Esophagus (tissue), 2 donors: ENCODE measurements around the gene HRNR. TPM values are rescaled to one million over a fixed set of nuclear protein-coding genes. Genes with fewer than 3 reads are reported as not detected.
A peak's percentile ranks its signal among the peaks of the same experiment; 100 is the strongest.

Experiments used
- H3K27ac ChIP-seq, 2 donors: one replicate each; pipeline ENCODE4 v1.5.1; 2013; ENCODE audit warnings: low read depth in 2 of 2, mild to moderate bottlenecking in 2 of 2, inconsistent platforms in 1 of 2, low read length in 1 of 2, moderate library complexity in 1 of 2
- H3K27me3 ChIP-seq, 2 donors: one replicate each; pipeline ENCODE4 v1.6.1; 2013; ENCODE audit warnings: low read length in 2 of 2, control low read depth in 1 of 2, mild to moderate bottlenecking in 1 of 2; ENCODE audit not compliant: insufficient read depth in 2 of 2, control insufficient read depth in 1 of 2
- H3K36me3 ChIP-seq, 2 donors: one replicate each; pipeline ENCODE4 v1.6.1; 2013; ENCODE audit warnings: low read length in 1 of 2; ENCODE audit not compliant: control insufficient read depth in 2 of 2, insufficient read depth in 2 of 2
- H3K4me1 ChIP-seq, 2 donors: one replicate each; pipeline ENCODE4 v1.6.1; 2013; ENCODE audit warnings: low read length in 1 of 2; ENCODE audit not compliant: control insufficient read depth in 2 of 2, insufficient read depth in 2 of 2
- H3K4me3 ChIP-seq, 2 donors: one replicate each; pipeline ENCODE4 v1.5.1; 2013; ENCODE audit warnings: low read length in 2 of 2, mild to moderate bottlenecking in 2 of 2, low read depth in 1 of 2, moderate library complexity in 1 of 2
- H3K9me3 ChIP-seq, 2 donors: one replicate each; pipeline ENCODE4 v1.6.1; 2013; ENCODE audit warnings: mild to moderate bottlenecking in 2 of 2, low read depth in 1 of 2, low read length in 1 of 2, moderate library complexity in 1 of 2; ENCODE audit not compliant: control insufficient read depth in 2 of 2, insufficient read depth in 1 of 2
- WGBS, 2 donors: extraction: QIAGEN DNeasy Blood & Tissue Kit; methylation state at CpG; one replicate each; pipeline ENCODE4 v1.1.7; 2013; 5-methylcytosine and 5-hydroxymethylcytosine counted together
- polyA plus RNA-seq, 2 donors: library from polyadenylated mRNA; stranded (reverse); fragments of 200-250 nt; gene quantifications; one replicate each; pipeline ENCODE4 v1.2.3, GENCODE V29; 2013
- donor health status: healthy with polysubstance abuse.
- donor health status: Bipolar disorder and iron deficiency.

Gene HRNR
- polyA plus RNA-seq, 2 donors, result 0.01 to 0.08 TPM

DNA sequence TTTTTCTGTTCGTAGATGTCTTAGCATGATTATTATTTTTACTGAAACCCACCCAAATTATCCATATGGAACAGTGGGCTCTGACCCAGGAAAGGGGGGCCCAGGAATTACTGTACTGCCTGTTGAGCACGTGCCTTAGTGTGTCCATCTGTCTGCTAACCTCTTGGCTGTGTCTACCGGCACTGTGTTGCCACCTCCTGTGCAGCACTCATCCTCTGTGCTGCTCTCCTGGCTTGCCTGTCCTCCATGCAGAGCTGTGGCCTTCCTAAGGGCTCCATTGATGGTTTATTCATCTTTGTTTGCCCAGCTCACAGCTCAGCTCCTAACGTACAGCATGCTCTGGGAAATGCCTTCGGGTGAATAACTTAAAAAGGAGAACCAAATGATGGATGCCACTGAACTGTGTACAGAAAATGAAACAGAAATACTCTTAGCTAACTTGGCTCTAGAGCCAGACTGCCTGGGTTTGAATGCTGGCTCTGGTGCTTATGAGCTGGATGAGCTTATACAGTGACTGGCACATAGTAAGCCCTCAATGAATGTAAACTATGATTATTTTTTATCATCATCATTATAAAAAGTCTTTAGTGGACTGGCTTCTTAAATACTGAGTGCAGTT lies 53.6 kb downstream of the HRNR start:
- H3K36me3 ChIP-seq, result no peaks in the 10 kb centered on the region
- H3K4me3 ChIP-seq, result no peak overlapping the region
- peak overlapping the region; percentile 30 to 71 for H3K27ac ChIP-seq
- no peaks in the 10 kb centered on the region for H3K9me3 ChIP-seq
- H3K4me1 ChIP-seq, result peaks cover 2 to 10% of the 10 kb centered on the region in 2 donors
- no peaks in the 10 kb centered on the region for H3K27me3 ChIP-seq
- 42 to 49% methylated on average over 5 of the region's 5 CpGs for WGBS, 2 donors

DNA sequence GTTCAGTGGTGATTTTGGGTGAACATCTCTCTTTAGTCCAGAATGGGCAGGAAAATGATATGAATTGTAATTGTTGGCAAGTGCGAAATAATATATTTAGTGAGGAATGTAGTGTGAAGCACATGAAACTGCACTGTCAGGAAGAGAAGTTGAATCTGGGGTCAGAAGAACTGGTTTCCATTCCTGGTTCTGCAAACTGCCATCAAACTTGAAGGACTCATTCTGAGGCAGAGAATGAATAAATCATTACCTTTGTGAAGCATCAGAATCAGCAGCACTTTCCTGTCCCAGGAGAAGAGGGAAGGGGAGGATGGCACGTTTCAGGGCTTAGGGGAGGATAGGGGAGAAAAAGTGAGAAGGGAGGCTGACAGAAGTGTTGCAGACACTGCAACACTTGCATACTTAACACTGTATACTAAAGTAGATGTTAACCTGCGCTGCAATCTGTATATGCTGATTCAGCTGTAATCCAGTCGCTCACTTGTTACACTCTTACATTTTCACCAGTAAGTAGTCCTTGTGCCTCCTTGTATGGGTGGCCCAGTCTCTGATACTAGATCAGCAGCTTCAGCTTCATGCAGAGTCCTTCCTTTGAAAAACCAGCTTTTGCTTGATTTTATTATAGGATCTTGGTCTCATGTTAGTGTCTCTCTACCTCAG lies 54.5 kb downstream of the HRNR start:
- 69 to 76% methylated on average over 4 of the region's 4 CpGs for WGBS, 2 donors
- H3K9me3 ChIP-seq, result no peaks in the 10 kb centered on the region
- H3K36me3 ChIP-seq, result no peaks in the 10 kb centered on the region
- peak overlapping the region; percentile 75 to 86 for H3K27ac ChIP-seq
- no peak overlapping the region for H3K4me3 ChIP-seq
- no peaks in the 10 kb centered on the region for H3K27me3 ChIP-seq
- peaks cover 2 to 10% of the 10 kb centered on the region in 2 donors for H3K4me1 ChIP-seq

DNA sequence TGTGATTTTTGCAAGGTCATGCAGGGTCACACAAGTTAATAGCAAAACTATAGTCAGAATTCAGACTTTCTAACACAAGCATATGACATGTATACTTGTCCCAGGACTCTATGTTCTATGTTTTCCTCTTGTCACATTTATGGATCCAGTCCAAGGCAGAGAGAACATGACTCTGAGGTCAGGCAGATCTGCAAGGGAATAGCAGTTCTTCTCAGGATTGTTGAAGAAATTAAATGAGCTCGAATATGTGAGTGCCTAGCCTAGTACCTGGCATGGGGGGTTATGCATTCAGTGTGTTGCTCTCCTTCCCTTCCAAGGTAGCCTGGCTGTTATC lies 55.5 kb downstream of the HRNR start:
- no peaks in the 10 kb centered on the region for H3K36me3 ChIP-seq
- no peaks in the 10 kb centered on the region for H3K9me3 ChIP-seq
- peaks cover 2 to 10% of the 10 kb centered on the region in 2 donors for H3K4me1 ChIP-seq
- 18 to 47% methylated on average over 1 of the region's 1 CpG for WGBS, 2 donors
- H3K27me3 ChIP-seq, result no peaks in the 10 kb centered on the region
- H3K27ac ChIP-seq, result peak overlapping the region; percentile 86 to 87
- no peak overlapping the region for H3K4me3 ChIP-seq

DNA sequence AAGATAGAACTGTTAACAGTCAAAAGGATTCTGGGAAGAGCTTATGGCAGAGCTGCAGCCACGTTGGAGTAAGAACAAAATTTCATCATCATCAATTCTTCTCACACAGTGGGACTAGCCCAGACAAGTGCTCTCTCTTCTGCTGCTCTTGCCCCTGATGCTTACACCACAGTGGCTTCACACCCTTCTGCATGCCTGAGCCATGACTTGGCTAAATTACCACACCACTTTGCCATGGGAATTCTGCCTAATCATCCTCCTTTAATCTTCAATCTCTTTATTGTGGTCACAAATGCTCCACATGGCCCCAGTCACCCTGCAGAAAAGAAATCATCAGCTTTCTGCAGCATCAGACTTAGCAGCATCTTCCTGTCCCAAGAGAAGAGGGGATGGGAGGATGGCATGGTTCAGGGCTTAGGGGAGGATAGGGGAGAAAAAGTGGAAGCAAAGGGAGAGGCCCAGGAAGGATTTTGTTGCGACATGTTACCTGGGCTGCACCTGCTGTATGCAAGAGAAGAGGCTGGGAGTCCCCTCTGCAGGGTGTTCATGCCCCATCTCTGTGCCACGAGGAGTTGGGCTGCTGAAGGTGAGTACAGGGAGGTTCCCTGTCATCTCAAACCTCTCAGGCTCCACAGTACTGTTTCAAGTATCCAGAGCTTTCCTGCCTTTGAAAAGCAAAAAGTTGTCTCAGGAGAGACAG lies 56.0 kb downstream of the HRNR start:
- Histone ChIP-seq H3K27ac (peak overlapping the region; percentile 86 to 87), H3K4me3 (no peak overlapping the region), H3K9me3 (no peaks in the 10 kb centered on the region), H3K36me3 (no peaks in the 10 kb centered on the region), H3K27me3 (no peaks in the 10 kb centered on the region), H3K4me1 (peaks cover 2 to 10% of the 10 kb centered on the region in 2 donors)
- 24 to 32% methylated on average over 3 of the region's 3 CpGs for WGBS, 2 donors

DNA sequence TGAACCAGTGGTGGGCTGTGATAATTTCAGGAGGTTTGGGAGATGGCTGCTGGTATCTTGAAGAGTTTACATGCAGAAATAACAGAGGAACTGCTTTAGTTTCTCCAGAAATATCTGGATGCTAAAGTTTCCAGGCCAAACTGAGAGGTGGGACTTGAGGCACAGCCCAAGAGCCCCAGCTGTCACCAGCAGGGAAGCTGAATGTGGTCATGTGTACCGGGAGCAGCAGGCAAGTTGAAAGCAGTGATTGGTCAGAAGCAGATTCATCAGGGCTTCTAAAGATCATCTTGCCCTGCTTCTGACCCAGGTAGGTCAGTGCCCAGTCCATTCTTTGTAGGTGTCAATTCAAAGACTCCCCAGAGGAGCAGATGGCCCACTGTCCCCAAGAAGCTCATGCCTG lies 57.0 kb downstream of the HRNR start:
- 36 to 50% methylated on average over 1 of the region's 1 CpG for WGBS, 2 donors
- Histone ChIP-seq H3K27ac (peak overlapping the region; percentile 75 to 93), H3K9me3 (no peaks in the 10 kb centered on the region), H3K36me3 (no peaks in the 10 kb centered on the region), H3K4me1 (peaks cover 2 to 10% of the 10 kb centered on the region in 2 donors), H3K4me3 (no peak overlapping the region), H3K27me3 (no peaks in the 10 kb centered on the region)

DNA sequence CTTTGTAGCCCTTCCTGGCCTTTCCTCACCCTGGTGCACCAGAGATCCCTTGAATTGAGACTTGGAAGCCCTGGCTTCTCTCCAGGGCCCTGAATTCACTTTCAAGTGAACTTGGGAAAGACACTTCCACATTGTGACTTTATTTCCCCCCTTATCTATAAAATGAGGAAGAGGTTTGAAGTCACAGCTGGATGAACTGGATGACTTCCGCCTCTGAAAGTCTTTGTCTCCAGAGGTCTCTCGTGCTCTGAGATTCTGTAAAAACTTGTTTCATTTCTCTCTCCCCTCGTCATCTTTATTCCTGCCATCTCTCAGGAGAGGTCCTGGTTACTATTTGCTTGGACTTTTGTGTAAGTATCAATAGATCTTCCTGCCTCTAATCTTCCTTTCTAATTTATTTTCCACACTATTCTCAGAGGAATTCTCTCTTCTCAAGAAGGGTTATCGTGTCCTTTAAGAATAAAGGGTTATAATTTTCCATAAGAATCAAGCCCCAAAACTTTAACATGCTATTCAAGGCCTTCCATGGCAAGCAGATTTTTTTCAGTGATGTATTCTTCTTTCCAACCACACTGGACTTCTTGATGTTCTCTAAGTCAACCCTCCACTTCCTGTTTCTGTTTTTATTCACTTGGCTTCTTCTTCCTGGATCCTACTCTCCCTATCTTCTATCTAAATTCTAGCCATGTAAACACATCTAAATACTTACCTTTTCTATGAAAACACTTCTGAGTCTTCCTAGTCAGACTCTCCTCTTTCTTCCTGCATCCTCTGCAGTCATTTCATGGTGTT lies 58.5 kb downstream of the HRNR start:
- no peaks in the 10 kb centered on the region for H3K9me3 ChIP-seq
- WGBS, 2 donors, result 80 to 82% methylated on average over 4 of the region's 4 CpGs
- no peak overlapping the region for H3K4me3 ChIP-seq
- H3K27me3 ChIP-seq, result no peaks in the 10 kb centered on the region
- peaks cover 2 to 10% of the 10 kb centered on the region in 2 donors for H3K4me1 ChIP-seq
- H3K27ac ChIP-seq, result peak overlapping the region; percentile 60 to 87
- no peaks in the 10 kb centered on the region for H3K36me3 ChIP-seq

DNA sequence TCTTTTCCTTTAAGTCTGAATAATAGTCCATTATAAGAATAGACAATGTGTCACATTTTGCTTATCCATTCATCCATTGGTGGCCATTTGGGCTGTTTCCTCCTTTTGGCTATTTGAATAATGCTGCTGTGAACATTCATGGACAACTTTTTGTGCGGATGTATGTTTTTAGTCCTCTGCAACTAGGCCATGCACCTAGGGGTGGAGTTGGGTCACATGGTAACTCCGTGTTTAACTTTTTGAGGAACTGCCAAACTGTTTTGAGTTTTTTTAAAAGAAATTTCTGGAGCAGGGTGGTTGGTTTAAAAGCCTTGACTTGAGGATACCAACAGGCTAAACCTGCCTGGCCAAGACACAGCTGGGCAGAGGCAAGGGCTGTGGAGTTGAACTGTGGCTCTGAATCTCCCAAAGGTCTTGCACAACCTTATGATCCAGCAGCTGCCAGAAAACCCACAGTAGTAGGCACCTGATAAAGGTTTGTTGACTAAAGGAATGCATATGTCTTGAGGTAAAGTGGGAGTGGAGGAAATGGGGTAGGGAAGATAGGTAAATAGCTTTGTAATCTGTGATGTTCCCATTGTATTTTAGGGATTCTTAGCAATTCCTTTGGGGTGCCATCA lies 59.4 kb downstream of the HRNR start:
- Histone ChIP-seq H3K9me3 (no peaks in the 10 kb centered on the region), H3K36me3 (no peaks in the 10 kb centered on the region), H3K4me3 (no peak overlapping the region), H3K27me3 (no peaks in the 10 kb centered on the region), H3K27ac (peak overlapping the region; percentile 60 to 87), H3K4me1 (peaks cover 0 to 7% of the 10 kb centered on the region in 2 donors)
- 45 to 52% methylated on average over 2 of the region's 2 CpGs for WGBS, 2 donors

DNA sequence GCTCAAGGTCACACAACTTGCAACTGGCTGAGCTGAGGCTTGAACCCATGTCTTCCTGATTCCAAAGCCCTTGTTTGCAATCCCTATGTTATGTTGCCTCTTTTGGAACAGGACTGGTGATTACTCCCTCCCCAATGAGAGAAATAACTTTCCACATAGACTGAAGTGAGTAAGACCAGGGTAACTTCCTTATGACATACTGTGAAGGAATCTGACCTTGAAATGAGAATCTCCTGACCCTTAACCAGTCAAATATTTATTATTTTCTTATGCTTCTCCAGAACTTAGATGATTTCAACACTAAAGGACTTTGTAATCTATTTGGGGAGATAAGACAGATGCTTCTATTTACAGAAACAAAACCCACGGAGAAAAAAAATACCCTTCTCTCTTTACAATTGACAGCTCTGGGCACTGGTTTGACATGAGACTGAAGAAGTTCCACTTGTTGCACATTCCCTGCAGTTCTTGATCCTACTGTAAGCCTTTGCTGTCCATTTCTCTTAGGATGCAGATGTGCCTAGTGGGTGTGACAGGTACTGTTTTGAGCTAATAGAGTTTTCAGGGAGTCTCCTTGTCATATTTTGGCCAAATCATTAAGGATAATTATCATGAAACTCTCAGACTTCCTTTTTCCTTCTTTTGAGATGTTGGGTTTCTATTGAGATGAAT lies 61.1 kb downstream of the HRNR start:
- H3K27ac ChIP-seq, result peak overlapping the region; percentile 54 to 67
- no peaks in the 10 kb centered on the region for H3K9me3 ChIP-seq
- H3K4me1 ChIP-seq, result no peaks in the 10 kb centered on the region
- no peaks in the 10 kb centered on the region for H3K36me3 ChIP-seq
- H3K27me3 ChIP-seq, result no peaks in the 10 kb centered on the region
- no peak overlapping the region for H3K4me3 ChIP-seq
- WGBS, 2 donors, result 49 to 56% methylated on average over 1 of the region's 1 CpG
